AG09309 (cell line): ENCODE results near the gene SLC10A7.

Experiments used
- DNase-seq: peaks from one replicate; pipeline ENCODE4 v3.0.0-alpha.2; 2010; ENCODE audit warnings: low read depth
- H3K4me3 ChIP-seq: 2 replicates; pipeline ENCODE4 v1.5.1; 2011; ENCODE audit warnings: mild to moderate bottlenecking, low read depth, low read length, moderate library complexity; ENCODE audit not compliant: control insufficient read depth
- TF ChIP-seq, protein P1 (sequence below): IDR thresholded peaks from 2 replicates; pipeline ENCODE4 v1.5.1; 2011; ENCODE audit warnings: mild to moderate bottlenecking, low read depth, low read length, inconsistent platforms; ENCODE audit not compliant: insufficient read depth, control insufficient read depth; ENCODE audit errors: missing control alignments

The SLC10A7 gene

GRCh38 chr4:146288193-146288592, 233.5 kb downstream of the SLC10A7 start:
- no peak overlapping the region for H3K4me3 ChIP-seq
- TF ChIP-seq, protein P1, sequence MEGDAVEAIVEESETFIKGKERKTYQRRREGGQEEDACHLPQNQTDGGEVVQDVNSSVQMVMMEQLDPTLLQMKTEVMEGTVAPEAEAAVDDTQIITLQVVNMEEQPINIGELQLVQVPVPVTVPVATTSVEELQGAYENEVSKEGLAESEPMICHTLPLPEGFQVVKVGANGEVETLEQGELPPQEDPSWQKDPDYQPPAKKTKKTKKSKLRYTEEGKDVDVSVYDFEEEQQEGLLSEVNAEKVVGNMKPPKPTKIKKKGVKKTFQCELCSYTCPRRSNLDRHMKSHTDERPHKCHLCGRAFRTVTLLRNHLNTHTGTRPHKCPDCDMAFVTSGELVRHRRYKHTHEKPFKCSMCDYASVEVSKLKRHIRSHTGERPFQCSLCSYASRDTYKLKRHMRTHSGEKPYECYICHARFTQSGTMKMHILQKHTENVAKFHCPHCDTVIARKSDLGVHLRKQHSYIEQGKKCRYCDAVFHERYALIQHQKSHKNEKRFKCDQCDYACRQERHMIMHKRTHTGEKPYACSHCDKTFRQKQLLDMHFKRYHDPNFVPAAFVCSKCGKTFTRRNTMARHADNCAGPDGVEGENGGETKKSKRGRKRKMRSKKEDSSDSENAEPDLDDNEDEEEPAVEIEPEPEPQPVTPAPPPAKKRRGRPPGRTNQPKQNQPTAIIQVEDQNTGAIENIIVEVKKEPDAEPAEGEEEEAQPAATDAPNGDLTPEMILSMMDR, result no peak
- no peak for DNase-seq

GRCh38 chr4:146285037-146285436, 236.7 kb downstream of the SLC10A7 start:
- H3K4me3 ChIP-seq, result no peak overlapping the region
- no peak for DNase-seq
- TF ChIP-seq, protein P1, result no peak

- DNase-seq, result no peak
- no peak overlapping the region for H3K4me3 ChIP-seq
- TF ChIP-seq, protein P1, result no peak
These were observed 237.7 kb downstream of the SLC10A7 start for GRCh38 chr4:146283758-146284651.

DNA sequence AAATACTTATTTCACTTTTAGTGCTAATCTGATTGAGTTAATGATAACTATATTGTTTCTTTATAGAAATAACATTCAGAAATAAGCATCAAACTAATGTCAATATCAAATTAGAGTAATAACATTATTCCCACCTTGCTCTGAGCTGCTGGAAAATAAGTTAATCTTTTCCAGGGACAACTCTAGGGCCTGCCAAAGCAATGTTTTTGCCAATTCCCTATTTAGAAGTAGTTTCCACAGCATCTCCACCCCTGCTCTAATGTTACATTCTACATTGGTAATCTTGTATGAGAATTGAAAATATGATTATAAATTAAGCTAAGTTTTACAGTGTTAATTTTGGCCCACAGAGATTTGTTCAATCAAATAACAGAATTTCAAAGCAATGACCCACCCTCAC, 239.1 kb downstream of the SLC10A7 start:
- DNase-seq, result no peak
- H3K4me3 ChIP-seq, result no peak overlapping the region
- TF ChIP-seq, protein P1, result no peak

GRCh38 chr4:146278986-146279385, 242.8 kb downstream of the SLC10A7 start:
- TF ChIP-seq, protein P1, result no peak
- DNase-seq, result no peak
- H3K4me3 ChIP-seq, result no peak overlapping the region

DNA sequence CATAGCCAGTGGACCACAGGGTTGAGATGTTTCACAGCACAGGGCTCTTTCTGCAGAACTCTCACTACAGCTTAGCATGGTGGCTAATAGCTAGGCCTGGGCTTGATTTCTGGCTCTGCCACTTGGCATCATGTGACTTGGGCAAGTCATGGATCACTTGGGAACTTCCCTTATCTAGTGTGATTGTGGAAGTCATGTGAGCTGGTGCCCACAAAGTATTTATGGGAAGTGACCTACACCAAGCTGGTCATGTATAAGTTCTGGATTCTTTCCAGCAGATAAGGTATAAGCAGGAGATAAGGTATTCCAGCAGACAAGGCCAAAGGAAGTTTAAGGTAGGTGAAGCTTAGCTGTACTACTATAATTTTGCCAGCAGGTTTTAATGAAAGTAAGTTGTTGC, 246.4 kb downstream of the SLC10A7 start:
- DNase-seq, result no peak
- TF ChIP-seq, protein P1, result no peak
- no peak overlapping the region for H3K4me3 ChIP-seq
